Measurements from ENCODE around the gene PGGT1B. TPM values are rescaled to one million over a fixed set of nuclear protein-coding genes. Genes with fewer than 3 reads are reported as not detected.
A peak's percentile ranks its signal among the peaks of the same experiment; 100 is the strongest.

PGGT1B gene
- total RNA-seq, 1 experiment from 2014 or later, result 59.7 TPM

GRCh38 chr5:115309751-115310370 is 47.2 kb upstream of the PGGT1B start:
- no peak for DNase-seq
- Mint-ChIP-seq H3K4me3 (no peak overlapping the region), H3K4me1 (peaks cover 8 to 15% of the 10 kb centered on the region in 2 experiments), H3K27me3 (ENCODE audit: low read depth) (no peaks in the 10 kb centered on the region), H3K27ac (no peak overlapping the region), H3K9me3 (peaks cover 0 to 7% of the 10 kb centered on the region in 2 experiments; a peak in 1 of 5 replicates), H3K36me3 (ENCODE audit: insufficient read depth in 1 of 3, low read depth in 3 of 3) (no peaks in the 10 kb centered on the region; a peak in 1 of 7 replicates)
- Histone ChIP-seq H3K4ac (ENCODE audit: low read depth, low read length) (no peak overlapping the region), H2BK20ac (ENCODE audit: low read depth, low read length, poor library complexity, severe bottlenecking) (no peak overlapping the region), H4K8ac (replicated peaks; ENCODE audit: insufficient read length, low read depth, low read length) (no peak overlapping the region), H3K23me2 (ENCODE audit: insufficient read length, low read depth, low read length, poor library complexity, severe bottlenecking) (no peaks in the 10 kb centered on the region), H3K27me3 (ENCODE audit: insufficient read depth, low read length) (no peaks in the 10 kb centered on the region), H2AK5ac (ENCODE audit: insufficient read length, low read length) (no peak overlapping the region), H3K4me2 (ENCODE audit: insufficient read depth, insufficient read length, low read length) (no peak overlapping the region), H2BK120ac (ENCODE audit: low read depth, low read length, poor library complexity, severe bottlenecking) (no peak overlapping the region), H3K9me3 (ENCODE audit: control insufficient read depth, low read depth, low read length) (no peaks in the 10 kb centered on the region), H2AFZ (ENCODE audit: low read length) (no peak overlapping the region), H3K27ac (ENCODE audit: insufficient read length, low read depth, low read length) (no peak overlapping the region), H4K20me1 (ENCODE audit: control insufficient read depth, insufficient read depth, insufficient read length) (no peaks in the 10 kb centered on the region), H2BK5ac (ENCODE audit: insufficient read length, low read length) (no peak overlapping the region), H3K14ac (ENCODE audit: insufficient read depth, low read length) (no peak overlapping the region), H3K79me1 (ENCODE audit: insufficient read depth, low read depth, low read length, poor library complexity, severe bottlenecking) (no peaks in the 10 kb centered on the region), H2BK15ac (ENCODE audit: low read depth, low read length) (no peak overlapping the region), H3K23ac (ENCODE audit: insufficient read length, low read depth, low read length) (no peak overlapping the region), H4K5ac (ENCODE audit: insufficient read length, low read depth, low read length) (no peak overlapping the region), H3K56ac (ENCODE audit: insufficient read length, low read depth, low read length) (no peak overlapping the region), H3K9ac (ENCODE audit: extremely low read depth, insufficient read length, low read length) (no peak overlapping the region), H3T11ph (ENCODE audit: low read length) (no peak overlapping the region), H3K18ac (ENCODE audit: insufficient read length, low read depth, low read length) (no peak overlapping the region), H3K79me2 (ENCODE audit: insufficient read depth, low read length) (no peaks in the 10 kb centered on the region), H4K91ac (ENCODE audit: insufficient read length, low read depth, low read length) (no peak overlapping the region), H2BK12ac (ENCODE audit: insufficient read length, low read depth, low read length) (no peak overlapping the region), H3K4me1 (ENCODE audit: insufficient read depth, low read length) (no peaks in the 10 kb centered on the region; the same call in 1 of the 2 replicates)
- TF ChIP-seq CTCF (conservative IDR thresholded peaks at IDR 0.05), result peak; percentile 78
- no CpG with 5 or more reads among the region's 1 CpG for WGBS (ENCODE audit: extremely low coverage, insufficient read length, low lambda C conversion rate)
